Measurements from ENCODE around the gene DNMT3L.

- TF ChIP-seq, protein P1, sequence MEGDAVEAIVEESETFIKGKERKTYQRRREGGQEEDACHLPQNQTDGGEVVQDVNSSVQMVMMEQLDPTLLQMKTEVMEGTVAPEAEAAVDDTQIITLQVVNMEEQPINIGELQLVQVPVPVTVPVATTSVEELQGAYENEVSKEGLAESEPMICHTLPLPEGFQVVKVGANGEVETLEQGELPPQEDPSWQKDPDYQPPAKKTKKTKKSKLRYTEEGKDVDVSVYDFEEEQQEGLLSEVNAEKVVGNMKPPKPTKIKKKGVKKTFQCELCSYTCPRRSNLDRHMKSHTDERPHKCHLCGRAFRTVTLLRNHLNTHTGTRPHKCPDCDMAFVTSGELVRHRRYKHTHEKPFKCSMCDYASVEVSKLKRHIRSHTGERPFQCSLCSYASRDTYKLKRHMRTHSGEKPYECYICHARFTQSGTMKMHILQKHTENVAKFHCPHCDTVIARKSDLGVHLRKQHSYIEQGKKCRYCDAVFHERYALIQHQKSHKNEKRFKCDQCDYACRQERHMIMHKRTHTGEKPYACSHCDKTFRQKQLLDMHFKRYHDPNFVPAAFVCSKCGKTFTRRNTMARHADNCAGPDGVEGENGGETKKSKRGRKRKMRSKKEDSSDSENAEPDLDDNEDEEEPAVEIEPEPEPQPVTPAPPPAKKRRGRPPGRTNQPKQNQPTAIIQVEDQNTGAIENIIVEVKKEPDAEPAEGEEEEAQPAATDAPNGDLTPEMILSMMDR (IDR thresholded peaks at IDR 0.05) = no peak
- no peak for TF ChIP-seq POLR2A (IDR thresholded peaks at IDR 0.05)
Measured at GRCh38 chr21:44304011-44304616, 42.4 kb upstream of the DNMT3L start.
